HepG2 (cell line): ENCODE data around the gene WDFY1. TPM values are rescaled to one million over a fixed set of nuclear protein-coding genes. Genes with fewer than 3 reads are reported as not detected.

Source experiments
- ELF3 ChIP-seq: IDR thresholded peaks from 2 replicates; pipeline ENCODE4 v1.6.1; 2016; ENCODE audit warnings: missing genetic modification reagents, missing compliant biosample characterization
- SOX13 ChIP-seq, 3 experiments: fragments of 450-650 bp in 1 of 3; sonication (generic) in 1 of 3; formaldehyde crosslinking in 1 of 3; IDR thresholded peaks in 2 of 3; conservative IDR thresholded peaks in 1 of 3; 2 replicates each; pipeline versions ENCODE4 v1.5.0 to v1.6.1; 2016 to 2020; ENCODE audit warnings: antibody characterized with exemption in 1 of 3, mild to moderate bottlenecking in 1 of 3, missing compliant biosample characterization in 1 of 3, missing genetic modification reagents in 1 of 3, moderate library complexity in 1 of 3
- ZNF143 ChIP-seq: sonication (generic); formaldehyde crosslinking; IDR thresholded peaks from 2 replicates; pipeline ENCODE4 v1.4.0; 2020; ENCODE audit warnings: missing genetic modification reagents
- ZNF790 ChIP-seq: sonication (generic); formaldehyde crosslinking; IDR thresholded peaks from 2 replicates; pipeline ENCODE4 v1.8.0; 2022; ENCODE audit warnings: missing genetic modification reagents, mild to moderate bottlenecking, borderline replicate concordance
- polyA plus RNA-seq, 8 experiments: library from polyadenylated mRNA; depleted of rRNA in 3 of 8; stranded (reverse) in 7 of 8; unstranded in 1 of 8; fragments of >200 nt; fragmentation: Illumina TruSeq in 4 of 8; extraction: Trizol in 4 of 8; gene quantifications; 2 replicates each; pipeline versions ENCODE4 v1.2.1 to v1.2.3, GENCODE V29; 2011 to 2016; ENCODE audit warnings: low read depth in 4 of 8, missing spikeins in 1 of 8, mixed read lengths in 1 of 8; ENCODE audit not compliant: insufficient read depth in 1 of 8
- total RNA-seq, 5 experiments: library from RNA; depleted of rRNA; stranded (reverse); fragments of >200 nt; fragmentation: Illumina TruSeq; extraction: Trizol; gene quantifications; 2 replicates each; pipeline ENCODE4 v1.2.3, GENCODE V29; 2016; ENCODE audit warnings: low read depth in 1 of 5
- TF ChIP-seq, protein P1 (sequence below): IDR thresholded peaks from 2 replicates; pipeline ENCODE4 v1.6.1; 2012; ENCODE audit warnings: low read length, improper control_type of control experiment
- TF ChIP-seq, protein P2 (sequence below): sonication (generic); formaldehyde crosslinking; IDR thresholded peaks from 2 replicates; pipeline ENCODE4 v1.5.0; 2020; ENCODE audit warnings: missing genetic modification reagents

Gene WDFY1
- total and polyA plus RNA-seq, 2 of the 13 experiments (the other 11 are each of a cell fraction or from before 2014, with no cell fraction given), result 77.0 to 78.4 TPM

DNA sequence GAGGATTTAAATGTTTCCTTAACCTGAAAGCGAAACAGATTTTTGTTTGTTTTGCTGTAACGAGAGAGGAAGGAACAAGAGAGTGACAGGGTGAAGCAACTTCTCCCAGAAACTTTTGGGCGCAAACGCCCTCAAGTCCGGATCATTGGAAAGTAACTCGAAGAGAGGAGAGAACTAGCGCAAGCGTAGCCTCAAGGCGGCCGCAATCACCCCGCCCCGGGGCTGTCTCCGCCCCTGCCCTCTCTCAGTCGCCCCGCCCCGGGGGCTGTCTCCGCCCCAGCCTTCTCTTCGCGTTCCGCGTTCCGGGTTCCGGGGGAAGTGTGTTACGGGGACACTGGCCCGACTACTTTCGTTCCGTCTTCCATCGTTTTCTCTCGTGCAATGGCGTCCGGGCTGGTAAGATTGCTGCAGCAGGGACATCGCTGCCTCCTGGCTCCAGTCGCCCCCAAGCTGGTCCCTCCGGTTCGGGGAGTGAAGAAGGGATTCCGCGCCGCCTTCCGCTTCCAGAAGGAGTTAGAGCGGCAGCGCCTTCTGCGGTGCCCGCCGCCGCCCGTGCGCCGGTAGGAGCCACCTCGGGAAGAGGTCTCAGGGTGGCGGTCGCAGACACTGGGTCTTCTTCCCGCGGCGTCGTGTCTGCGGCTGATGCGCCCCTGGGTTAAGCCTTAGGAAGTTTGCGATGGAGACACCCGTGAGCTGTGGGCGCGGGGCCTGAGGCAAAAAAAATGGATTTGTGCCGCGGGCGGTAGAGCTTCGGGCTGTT, 12.1 kb upstream of the WDFY1 start, which contains the start of gene MRPL44 (continued):
- TF ChIP-seq, protein P1, sequence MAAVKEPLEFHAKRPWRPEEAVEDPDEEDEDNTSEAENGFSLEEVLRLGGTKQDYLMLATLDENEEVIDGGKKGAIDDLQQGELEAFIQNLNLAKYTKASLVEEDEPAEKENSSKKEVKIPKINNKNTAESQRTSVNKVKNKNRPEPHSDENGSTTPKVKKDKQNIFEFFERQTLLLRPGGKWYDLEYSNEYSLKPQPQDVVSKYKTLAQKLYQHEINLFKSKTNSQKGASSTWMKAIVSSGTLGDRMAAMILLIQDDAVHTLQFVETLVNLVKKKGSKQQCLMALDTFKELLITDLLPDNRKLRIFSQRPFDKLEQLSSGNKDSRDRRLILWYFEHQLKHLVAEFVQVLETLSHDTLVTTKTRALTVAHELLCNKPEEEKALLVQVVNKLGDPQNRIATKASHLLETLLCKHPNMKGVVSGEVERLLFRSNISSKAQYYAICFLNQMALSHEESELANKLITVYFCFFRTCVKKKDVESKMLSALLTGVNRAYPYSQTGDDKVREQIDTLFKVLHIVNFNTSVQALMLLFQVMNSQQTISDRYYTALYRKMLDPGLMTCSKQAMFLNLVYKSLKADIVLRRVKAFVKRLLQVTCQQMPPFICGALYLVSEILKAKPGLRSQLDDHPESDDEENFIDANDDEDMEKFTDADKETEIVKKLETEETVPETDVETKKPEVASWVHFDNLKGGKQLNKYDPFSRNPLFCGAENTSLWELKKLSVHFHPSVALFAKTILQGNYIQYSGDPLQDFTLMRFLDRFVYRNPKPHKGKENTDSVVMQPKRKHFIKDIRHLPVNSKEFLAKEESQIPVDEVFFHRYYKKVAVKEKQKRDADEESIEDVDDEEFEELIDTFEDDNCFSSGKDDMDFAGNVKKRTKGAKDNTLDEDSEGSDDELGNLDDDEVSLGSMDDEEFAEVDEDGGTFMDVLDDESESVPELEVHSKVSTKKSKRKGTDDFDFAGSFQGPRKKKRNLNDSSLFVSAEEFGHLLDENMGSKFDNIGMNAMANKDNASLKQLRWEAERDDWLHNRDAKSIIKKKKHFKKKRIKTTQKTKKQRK, result no peak
- TF ChIP-seq SOX13 (IDR thresholded peaks at IDR 0.05) (peak; percentile 56; the same call in 1 of the 2 replicates), SOX13 (CRISPR knock-in tag; conservative IDR thresholded peaks at IDR 0.05 in 1 of 2, IDR thresholded peaks at IDR 0.05 in 1 of 2) (peak; percentile 5 to 80; a peak in 2 of 4 replicates), ZNF790 (CRISPR knock-in tag) (peak; percentile 95), ELF3 (CRISPR knock-in tag) (peak; percentile 99), ZNF143 (CRISPR knock-in tag) (peak; percentile 82)
- TF ChIP-seq, protein P2, sequence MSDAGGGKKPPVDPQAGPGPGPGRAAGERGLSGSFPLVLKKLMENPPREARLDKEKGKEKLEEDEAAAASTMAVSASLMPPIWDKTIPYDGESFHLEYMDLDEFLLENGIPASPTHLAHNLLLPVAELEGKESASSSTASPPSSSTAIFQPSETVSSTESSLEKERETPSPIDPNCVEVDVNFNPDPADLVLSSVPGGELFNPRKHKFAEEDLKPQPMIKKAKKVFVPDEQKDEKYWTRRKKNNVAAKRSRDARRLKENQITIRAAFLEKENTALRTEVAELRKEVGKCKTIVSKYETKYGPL, result no peak; the same call in 1 of the 2 replicates
